HK-2 (cell line): ENCODE data around the gene ANAPC16.
"Not testable (repeated sequence)": the region's sequence is repeated elsewhere in the genome, so short reads cannot be mapped to it uniquely, and the experiment has no call there.

ENCODE experiments used
- DNase-seq: peaks from one replicate; pipeline ENCODE4 v3.0.0-alpha.2; 2018; ENCODE audit not compliant: unreplicated experiment

Gene ANAPC16

DNA sequence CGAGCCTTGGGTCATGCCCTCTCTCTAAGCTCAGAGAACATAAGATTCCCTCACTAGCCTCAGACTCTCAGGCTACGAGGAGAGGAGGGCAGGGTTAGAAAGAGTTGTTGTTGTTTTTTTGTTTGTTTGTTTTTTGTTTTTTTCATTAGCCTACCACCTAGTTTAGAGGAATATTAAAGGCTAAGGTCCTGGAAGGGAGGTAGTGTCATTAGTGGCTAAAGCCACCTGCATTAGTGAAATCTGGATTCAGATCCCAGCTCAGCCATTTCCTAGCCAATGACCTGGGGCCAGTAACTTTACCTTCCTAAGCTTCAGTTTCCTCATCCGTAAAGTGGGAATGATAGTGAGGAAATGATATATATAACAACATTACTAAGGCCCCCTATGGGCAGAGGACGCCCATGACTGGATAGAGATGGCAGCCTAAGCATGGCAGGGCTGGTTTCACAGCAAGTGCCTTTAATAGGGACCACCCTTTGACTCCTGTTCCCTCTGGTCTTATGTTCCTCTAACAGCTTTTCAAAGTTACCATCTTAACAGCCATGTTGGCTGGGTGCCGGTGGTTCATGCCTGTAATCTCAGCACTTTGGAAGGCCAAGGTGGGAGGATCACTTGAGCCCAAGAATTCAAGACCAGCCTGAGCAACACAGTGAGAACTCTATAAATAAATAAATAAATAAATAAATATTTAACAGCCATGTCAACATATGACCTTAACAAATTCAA is 63.0 kb downstream of the ANAPC16 start:
- DNase-seq, result no peak

DNA sequence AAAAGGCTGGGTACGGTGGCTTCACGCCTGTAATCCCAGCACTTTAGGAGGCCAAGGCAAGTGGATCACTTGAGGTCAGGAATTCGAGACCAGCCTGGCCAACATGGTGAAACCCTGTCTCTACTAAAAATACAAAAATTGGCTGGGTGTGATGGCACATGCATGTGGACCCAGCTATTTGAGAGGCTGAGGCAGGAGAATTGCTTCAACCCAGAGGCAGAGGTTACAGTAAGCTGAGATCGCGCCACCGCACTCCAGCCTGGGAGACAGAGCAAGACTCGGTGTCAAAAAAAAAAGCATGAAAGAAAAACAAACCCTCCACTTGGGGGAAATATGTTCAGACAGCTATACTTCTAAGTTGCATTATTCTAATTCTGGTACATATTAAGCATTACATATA is 63.8 kb downstream of the ANAPC16 start:
- not testable (repeated sequence) for DNase-seq

DNA sequence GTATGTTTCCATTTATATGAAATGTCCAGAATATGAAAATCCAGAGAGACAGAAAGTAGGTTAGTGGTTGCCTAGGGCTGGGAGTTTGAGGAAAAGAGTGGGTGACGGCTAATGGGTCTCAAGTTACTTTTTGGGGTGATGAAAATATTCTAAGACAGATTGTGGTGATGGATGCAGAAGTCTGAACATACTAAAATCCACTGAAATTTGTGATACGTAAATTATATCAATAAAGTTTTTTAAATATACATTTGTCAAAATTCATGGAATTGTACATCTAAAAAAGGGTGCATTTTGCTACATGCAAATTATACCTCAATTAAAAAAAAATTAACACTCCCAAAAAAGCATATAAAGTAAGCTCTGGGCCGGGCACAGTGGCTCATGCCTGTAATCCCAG is 67.3 kb downstream of the ANAPC16 start:
- no peak for DNase-seq
